DMS 273 (cell line): ENCODE data around the gene KRT1.
A peak's percentile ranks its signal among the peaks of the same experiment; 100 is the strongest.
"Not testable (repeated sequence)": the region's sequence is repeated elsewhere in the genome, so short reads cannot be mapped to it uniquely, and the experiment has no call there.

Experiments
- DNase-seq: peaks from one replicate; lab custom pipeline; 2025; ENCODE audit not compliant: unreplicated experiment; lab: John Stamatoyannopoulos, UW

Gene KRT1

GRCh38 chr12:52680363-52680762, at the start of gene KRT1:
Gene KRT1, minus strand, starts transcription at chr12:52680407. Its CDS starts 59 bp downstream, at chr12:52680348.
- no peak for DNase-seq

GRCh38 chr12:52729147-52729546, 48.9 kb upstream of the KRT1 start:
- DNase-seq = no peak

- no peak for DNase-seq
Measured at GRCh38 chr12:52728374-52728773, 48.2 kb upstream of the KRT1 start.

- DNase-seq = no peak
Measured at GRCh38 chr12:52727037-52727436, 46.8 kb upstream of the KRT1 start.

- no peak for DNase-seq
Measured at GRCh38 chr12:52726451-52726850, 46.2 kb upstream of the KRT1 start.

GRCh38 chr12:52724384-52724783, 44.2 kb upstream of the KRT1 start:
- DNase-seq = no peak

GRCh38 chr12:52722680-52723079, 42.5 kb upstream of the KRT1 start:
- DNase-seq = no peak

GRCh38 chr12:52721838-52722470, 41.7 kb upstream of the KRT1 start:
- DNase-seq = no peak

GRCh38 chr12:52720365-52720886, 40.2 kb upstream of the KRT1 start:
- no peak for DNase-seq

GRCh38 chr12:52716061-52716460, 35.9 kb upstream of the KRT1 start:
- DNase-seq = no peak

GRCh38 chr12:52715416-52715815, 35.2 kb upstream of the KRT1 start:
- no peak for DNase-seq

- DNase-seq = no peak
Measured at GRCh38 chr12:52714887-52715281, 34.7 kb upstream of the KRT1 start.

GRCh38 chr12:52713960-52714886, 34.0 kb upstream of the KRT1 start:
- DNase-seq = peak; percentile 32

GRCh38 chr12:52712122-52712521, 31.9 kb upstream of the KRT1 start:
- not testable (repeated sequence) for DNase-seq

GRCh38 chr12:52710730-52711129, 30.5 kb upstream of the KRT1 start:
- no peak for DNase-seq

- DNase-seq = no peak
Measured at GRCh38 chr12:52708010-52708409, 27.8 kb upstream of the KRT1 start.

GRCh38 chr12:52704464-52704863, 24.3 kb upstream of the KRT1 start:
- DNase-seq = no peak

GRCh38 chr12:52703878-52704277, 23.7 kb upstream of the KRT1 start:
- DNase-seq = no peak

GRCh38 chr12:52703424-52703823, 23.2 kb upstream of the KRT1 start, which contains the start of gene KRT77:
Gene KRT77, minus strand, starts transcription at chr12:52703524. Its CDS starts 90 bp downstream, at chr12:52703434.
- DNase-seq = no peak

GRCh38 chr12:52702338-52702737, 22.1 kb upstream of the KRT1 start:
- no peak for DNase-seq

- DNase-seq = no peak
Measured at GRCh38 chr12:52701281-52701680, 21.1 kb upstream of the KRT1 start.

GRCh38 chr12:52699960-52700359, 19.8 kb upstream of the KRT1 start:
- no peak for DNase-seq
